HepG2 (cell line): ENCODE measurements around the gene LPAR1. TPM values are rescaled to one million over a fixed set of nuclear protein-coding genes. Genes with fewer than 3 reads are reported as not detected.

Source experiments
- ATAC-seq: fragments of 200-7000 bp; cut with Tn5 transposase; 3 replicates; pipeline ENCODE4 v1.9.1; 2020; ENCODE audit warnings: mild to moderate bottlenecking, moderate library complexity
- BruUV-seq: library from RNA; stranded (reverse); fragments of 400-500 nt; replicated peaks from 2 replicates; lab custom pipeline; 2021; lab: Mats Ljungman, UMichigan
- CTCF ChIA-PET: fragments of 300-600 bp; formaldehyde crosslinking; extraction: SDS; loops from one replicate; lab custom pipeline; 2021; ENCODE audit warnings: low total read pairs, inconsistent platforms, low intra/inter-chr PET ratio; lab: Yijun Ruan, JAX
- POLR2A ChIA-PET: fragments of 350-600 bp; sonication (Branson Sonifier 250); formaldehyde crosslinking; loops from one replicate; lab custom pipeline; 2020; ENCODE audit warnings: antibody characterized with exemption, inconsistent platforms; lab: Yijun Ruan, JAX
- DNase-seq: peaks from one replicate; pipeline ENCODE4 v3.0.0-alpha.2; 2015; ENCODE audit warnings: low spot score
- FAIRE-seq: peaks from 3 replicates; lab custom pipeline; 2011; peaks lifted over from hg19 to GRCh38; lab: Jason Lieb, UNC
- H2AFZ ChIP-seq: one replicate; pipeline ENCODE4 v1.6.1; 2011; ENCODE audit warnings: low read length, inconsistent platforms
- H3K27ac ChIP-seq: fragments of 300-600 bp; 3 replicates; pipeline ENCODE4 v1.8.0; 2011; ENCODE audit warnings: mixed run types, mild to moderate bottlenecking, mixed read lengths, low read length, inconsistent platforms; ENCODE audit not compliant: insufficient read depth; ENCODE audit errors: extremely low read length
- H3K27me3 ChIP-seq, 2 experiments: fragments of 200-600 bp in 1 of 2; 2 replicates in 1 of 2; 3 replicates in 1 of 2; pipeline versions ENCODE4 v1.6.0 to v1.8.0; 2011; ENCODE audit warnings: low read length in 2 of 2, mild to moderate bottlenecking in 2 of 2, moderate library complexity in 2 of 2, inconsistent platforms in 1 of 2; ENCODE audit not compliant: insufficient read depth in 2 of 2, control insufficient read depth in 1 of 2
- H3K36me3 ChIP-seq, 2 experiments: fragments of 200-600 bp in 1 of 2; replicated peaks in 1 of 2; 2 replicates in 1 of 2; 3 replicates in 1 of 2; pipeline versions ENCODE4 v1.5.1 to v1.8.0; 2011; ENCODE audit warnings: low read length in 2 of 2, inconsistent platforms in 1 of 2; ENCODE audit not compliant: insufficient read depth in 2 of 2, control insufficient read depth in 1 of 2
- H3K4me1 ChIP-seq: 2 replicates; pipeline ENCODE4 v1.5.1; 2012; ENCODE audit warnings: low read length, inconsistent platforms; ENCODE audit not compliant: insufficient read depth
- H3K4me2 ChIP-seq: 2 replicates; pipeline ENCODE4 v1.6.0; 2011; ENCODE audit warnings: low read depth, low read length, inconsistent platforms
- H3K4me3 ChIP-seq, 3 experiments: fragments of 200-600 bp in 1 of 3; sonication (generic), shearing (Covaris generic) in 1 of 3; replicated peaks in 1 of 3; 2 replicates each; pipeline ENCODE4 v1.5.1; 2011 to 2016; ENCODE audit warnings: low read length in 3 of 3, inconsistent platforms in 2 of 3, low read depth in 2 of 3, mild to moderate bottlenecking in 2 of 3, control low read depth in 1 of 3, mixed read lengths in 1 of 3; ENCODE audit not compliant: insufficient read depth in 1 of 3
- H3K79me2 ChIP-seq: one replicate; pipeline ENCODE4 v1.6.1; 2011; ENCODE audit warnings: low read length, inconsistent platforms; ENCODE audit not compliant: insufficient read depth
- H3K9ac ChIP-seq: 2 replicates; pipeline ENCODE4 v1.6.0; 2011; ENCODE audit warnings: mild to moderate bottlenecking, low read depth, low read length, inconsistent platforms; ENCODE audit not compliant: insufficient read depth
- H3K9me3 ChIP-seq: 2 replicates; pipeline ENCODE4 v1.5.1; 2012; ENCODE audit warnings: mild to moderate bottlenecking, low read length
- H4K20me1 ChIP-seq: 2 replicates; pipeline ENCODE4 v1.6.0; 2011; ENCODE audit warnings: inconsistent platforms, mild to moderate bottlenecking, low read length, moderate library complexity; ENCODE audit not compliant: insufficient read depth
- AGO1 ChIP-seq: fragments of 200-400 bp; formaldehyde crosslinking; IDR thresholded peaks from 2 replicates; pipeline ENCODE4 v1.6.1; 2017; ENCODE audit warnings: mild to moderate bottlenecking, low read depth, low read length, moderate library complexity; ENCODE audit not compliant: poor library complexity, severe bottlenecking
- CCAR2 ChIP-seq: fragments of 200-400 bp; formaldehyde crosslinking; optimal IDR thresholded peaks from 2 replicates; pipeline ENCODE3; 2018; ENCODE audit warnings: low read depth, mild to moderate bottlenecking, low read length, moderate library complexity
- HDAC2 ChIP-seq: sonication (generic); formaldehyde crosslinking; IDR thresholded peaks from 2 replicates; pipeline ENCODE4 v1.4.0; 2020; ENCODE audit warnings: missing genetic modification reagents
- HHEX ChIP-seq: IDR thresholded peaks from 2 replicates; pipeline ENCODE4 v1.6.1; 2016; ENCODE audit warnings: control low read depth
- JUND ChIP-seq: sonication (generic); formaldehyde crosslinking; IDR thresholded peaks from 2 replicates; pipeline ENCODE4 v1.8.0; 2022; ENCODE audit warnings: mild to moderate bottlenecking, missing genetic modification reagents
- MBD4 ChIP-seq: IDR thresholded peaks from 2 replicates; pipeline ENCODE4 v1.6.1; 2012; ENCODE audit warnings: low read length, inconsistent platforms, borderline replicate concordance
- SKI ChIP-seq: fragments of 450-650 bp; IDR thresholded peaks from one replicate; pipeline ENCODE4 v1.6.1; 2018; ENCODE audit warnings: mild to moderate bottlenecking; ENCODE audit not compliant: partially characterized antibody
- TBP ChIP-seq: sonication (generic); formaldehyde crosslinking; IDR thresholded peaks from 2 replicates; pipeline ENCODE4 v1.5.0; 2020; ENCODE audit warnings: missing genetic modification reagents
- ZFX ChIP-seq: sonication (generic); formaldehyde crosslinking; IDR thresholded peaks from 2 replicates; pipeline ENCODE4 v1.4.0; 2020; ENCODE audit warnings: mild to moderate bottlenecking, low read depth, missing genetic modification reagents, moderate library complexity
- ZNF143 ChIP-seq: sonication (generic); formaldehyde crosslinking; IDR thresholded peaks from 2 replicates; pipeline ENCODE4 v1.4.0; 2020; ENCODE audit warnings: missing genetic modification reagents
- ZNF317 ChIP-seq: sonication (generic); formaldehyde crosslinking; IDR thresholded peaks from 2 replicates; pipeline ENCODE4 v1.5.0; 2020; ENCODE audit warnings: mild to moderate bottlenecking, missing genetic modification reagents
- ZNF550 ChIP-seq: sonication (generic); formaldehyde crosslinking; IDR thresholded peaks from 2 replicates; pipeline ENCODE4 v1.4.0; 2020; ENCODE audit warnings: mild to moderate bottlenecking, missing genetic modification reagents, borderline replicate concordance
- ZNF781 ChIP-seq: sonication (generic); formaldehyde crosslinking; IDR thresholded peaks from 2 replicates; pipeline ENCODE4 v1.5.1; 2020; ENCODE audit warnings: borderline replicate concordance, mild to moderate bottlenecking, missing genetic modification reagents; ENCODE audit errors: not compliant biosample characterization
- ZNF883 ChIP-seq: sonication (generic); formaldehyde crosslinking; IDR thresholded peaks from 2 replicates; pipeline ENCODE4 v1.5.1; 2020; ENCODE audit warnings: mild to moderate bottlenecking, missing genetic modification reagents; ENCODE audit errors: not compliant biosample characterization
- WGBS: methylation state at CpG from one replicate; pipeline ENCODE4 v1.1.6; 2017; ENCODE audit warnings: low lambda C conversion rate; 5-methylcytosine and 5-hydroxymethylcytosine counted together
- in situ Hi-C: cut with HindIII; loops from 2 replicates; pipeline ENCODE4 v1.10.0; 2017; ENCODE audit warnings: low pct_unique_long_range_greater_than_20kb; ENCODE audit not compliant: extremely low pct_ligation_motif_present
- intact Hi-C: fragments of 100-400 bp; cut with micrococcal nuclease; formaldehyde crosslinking; loops from one replicate; pipeline ENCODE4 v1.10.0; 2022; ENCODE audit not compliant: unreplicated experiment
- polyA plus RNA-seq, 8 experiments: library from polyadenylated mRNA; depleted of rRNA in 3 of 8; stranded (reverse) in 7 of 8; unstranded in 1 of 8; fragments of >200 nt; fragmentation: Illumina TruSeq in 4 of 8; extraction: Trizol in 4 of 8; gene quantifications; 2 replicates each; pipeline versions ENCODE4 v1.2.1 to v1.2.3, GENCODE V29; 2011 to 2016; ENCODE audit warnings: low read depth in 4 of 8, missing spikeins in 1 of 8, mixed read lengths in 1 of 8; ENCODE audit not compliant: insufficient read depth in 1 of 8
- total RNA-seq, 5 experiments: library from RNA; depleted of rRNA; stranded (reverse); fragments of >200 nt; fragmentation: Illumina TruSeq; extraction: Trizol; gene quantifications; 2 replicates each; pipeline ENCODE4 v1.2.3, GENCODE V29; 2016; ENCODE audit warnings: low read depth in 1 of 5
- TF ChIP-seq, protein P1 (sequence below): sonication (generic); formaldehyde crosslinking; IDR thresholded peaks from 2 replicates; pipeline ENCODE4 v1.8.1; 2022; ENCODE audit warnings: mild to moderate bottlenecking, missing genetic modification reagents
- TF ChIP-seq, protein P2 (sequence below): sonication (generic); formaldehyde crosslinking; IDR thresholded peaks from 2 replicates; pipeline ENCODE4 v1.8.1; 2023; ENCODE audit warnings: missing genetic modification reagents, mild to moderate bottlenecking, borderline replicate concordance
- TF ChIP-seq, protein P3 (sequence below): sonication (generic); formaldehyde crosslinking; IDR thresholded peaks from 2 replicates; pipeline ENCODE4 v1.5.0; 2020; ENCODE audit warnings: mild to moderate bottlenecking, missing genetic modification reagents

LPAR1 gene
- total and polyA plus RNA-seq, 2 of the 13 experiments (the other 11 are each of a cell fraction or from before 2014, with no cell fraction given): not detected

GRCh38 chr9:110954822-110955291 lies 83.4 kb downstream of the LPAR1 start:
- no peak for FAIRE-seq
- BruUV-seq: no TSS peak
- Histone ChIP-seq H3K27me3 (no peaks in the 10 kb centered on the region), H3K4me3 (no peak overlapping the region), H3K4me2 (no peak overlapping the region), H2AFZ (no peak overlapping the region), H3K9me3 (peaks cover 12% of the 10 kb centered on the region; the same call in 1 of the 2 replicates), H3K9ac (no peak overlapping the region), H3K79me2 (no peaks in the 10 kb centered on the region), H3K4me1 (no peaks in the 10 kb centered on the region), H3K36me3 (no peaks in the 10 kb centered on the region), H3K27ac (no peak overlapping the region), H4K20me1 (no peaks in the 10 kb centered on the region)
- TF ChIP-seq, protein P1, sequence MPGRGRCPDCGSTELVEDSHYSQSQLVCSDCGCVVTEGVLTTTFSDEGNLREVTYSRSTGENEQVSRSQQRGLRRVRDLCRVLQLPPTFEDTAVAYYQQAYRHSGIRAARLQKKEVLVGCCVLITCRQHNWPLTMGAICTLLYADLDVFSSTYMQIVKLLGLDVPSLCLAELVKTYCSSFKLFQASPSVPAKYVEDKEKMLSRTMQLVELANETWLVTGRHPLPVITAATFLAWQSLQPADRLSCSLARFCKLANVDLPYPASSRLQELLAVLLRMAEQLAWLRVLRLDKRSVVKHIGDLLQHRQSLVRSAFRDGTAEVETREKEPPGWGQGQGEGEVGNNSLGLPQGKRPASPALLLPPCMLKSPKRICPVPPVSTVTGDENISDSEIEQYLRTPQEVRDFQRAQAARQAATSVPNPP: no peak
- TF ChIP-seq JUND (CRISPR knock-in tag) (no peak), SKI (no peak)
- TF ChIP-seq, protein P2, sequence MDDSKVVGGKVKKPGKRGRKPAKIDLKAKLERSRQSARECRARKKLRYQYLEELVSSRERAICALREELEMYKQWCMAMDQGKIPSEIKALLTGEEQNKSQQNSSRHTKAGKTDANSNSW (CRISPR knock-in tag): no peak
- ATAC-seq: no peak
- in situ Hi-C loops (no loop called here), intact Hi-C loops (no loop called here)
- DNase-seq: no peak
- ChIA-PET CTCF (no interaction called here), POLR2A (no interaction called here)
- 4% methylated on average over 1 of the region's 1 CpG for WGBS

DNA sequence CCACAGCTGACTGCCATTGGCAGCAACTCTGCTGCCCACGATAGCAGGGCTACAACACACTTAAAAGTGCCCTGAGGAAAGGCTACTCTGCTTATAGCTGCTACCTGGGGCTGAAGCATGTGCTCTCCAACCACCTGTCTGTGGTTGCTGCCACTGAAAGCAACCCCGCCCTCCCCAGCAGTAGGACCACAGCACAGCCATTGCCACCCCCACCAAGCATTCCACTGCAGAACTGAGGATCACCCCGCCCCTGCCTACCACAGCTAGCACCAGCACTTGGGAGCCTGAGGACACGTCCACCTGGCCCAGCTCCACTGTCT lies 85.8 kb downstream of the LPAR1 start:
- in situ Hi-C loops (no loop called here), intact Hi-C loops (no loop called here)
- Histone ChIP-seq H3K9me3 (peaks cover 2% of the 10 kb centered on the region; the same call in 1 of the 2 replicates), H4K20me1 (no peaks in the 10 kb centered on the region), H3K36me3 (no peaks in the 10 kb centered on the region), H3K27ac (no peak overlapping the region), H2AFZ (no peak overlapping the region), H3K4me2 (no peak overlapping the region), H3K4me3 (no peak overlapping the region), H3K4me1 (no peaks in the 10 kb centered on the region), H3K27me3 (no peaks in the 10 kb centered on the region), H3K9ac (no peak overlapping the region), H3K79me2 (no peaks in the 10 kb centered on the region)
- CTCF ChIA-PET: no interaction called here
- 4% methylated on average over 3 of the region's 4 CpGs for whole genome bisulfite sequencing
- POLR2A ChIA-PET: no interaction called here
- FAIRE-seq (no peak), ATAC-seq (no peak), DNase-seq (no peak)
- TF ChIP-seq ZFX (no peak), MBD4 (no peak), ZNF550 (CRISPR knock-in tag) (no peak), TBP (CRISPR knock-in tag) (no peak), HHEX (CRISPR knock-in tag) (no peak), CCAR2 (no peak), HDAC2 (CRISPR knock-in tag) (no peak), AGO1 (no peak), ZNF883 (no peak), ZNF317 (CRISPR knock-in tag) (no peak), ZNF143 (no peak), ZNF781 (CRISPR knock-in tag) (no peak)
- TF ChIP-seq, protein P3, sequence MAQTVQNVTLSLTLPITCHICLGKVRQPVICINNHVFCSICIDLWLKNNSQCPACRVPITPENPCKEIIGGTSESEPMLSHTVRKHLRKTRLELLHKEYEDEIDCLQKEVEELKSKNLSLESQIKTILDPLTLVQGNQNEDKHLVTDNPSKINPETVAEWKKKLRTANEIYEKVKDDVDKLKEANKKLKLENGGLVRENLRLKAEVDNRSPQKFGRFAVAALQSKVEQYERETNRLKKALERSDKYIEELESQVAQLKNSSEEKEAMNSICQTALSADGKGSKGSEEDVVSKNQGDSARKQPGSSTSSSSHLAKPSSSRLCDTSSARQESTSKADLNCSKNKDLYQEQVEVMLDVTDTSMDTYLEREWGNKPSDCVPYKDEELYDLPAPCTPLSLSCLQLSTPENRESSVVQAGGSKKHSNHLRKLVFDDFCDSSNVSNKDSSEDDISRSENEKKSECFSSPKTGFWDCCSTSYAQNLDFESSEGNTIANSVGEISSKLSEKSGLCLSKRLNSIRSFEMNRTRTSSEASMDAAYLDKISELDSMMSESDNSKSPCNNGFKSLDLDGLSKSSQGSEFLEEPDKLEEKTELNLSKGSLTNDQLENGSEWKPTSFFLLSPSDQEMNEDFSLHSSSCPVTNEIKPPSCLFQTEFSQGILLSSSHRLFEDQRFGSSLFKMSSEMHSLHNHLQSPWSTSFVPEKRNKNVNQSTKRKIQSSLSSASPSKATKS (CRISPR knock-in tag): no peak
- no TSS peak for BruUV-seq
